Right cardiac atrium (tissue), 5 donors: ENCODE measurements around the gene CDC34. TPM values are rescaled to one million over a fixed set of nuclear protein-coding genes. Genes with fewer than 3 reads are reported as not detected.
A peak's percentile ranks its signal among the peaks of the same experiment; 100 is the strongest.

Experiments
- ATAC-seq, 2 donors: fragments of 200-7000 bp; cut with Tn5 transposase; one replicate each; pipeline versions ENCODE4 v1.8.0 to v1.9.1; 2020; ENCODE audit warnings: moderate library complexity in 2 of 2, mild to moderate bottlenecking in 1 of 2
- DNase-seq, 3 donors: peaks; one replicate each; pipeline ENCODE4 v3.0.0-alpha.2; 2020
- H3K27ac ChIP-seq: one replicate; pipeline ENCODE4 v1.5.1; 2013; ENCODE audit warnings: mild to moderate bottlenecking, low read length, control low read depth, moderate library complexity
- H3K27me3 ChIP-seq: one replicate; pipeline ENCODE4 v1.6.1; 2013; ENCODE audit not compliant: control insufficient read depth, insufficient read depth
- H3K4me1 ChIP-seq: one replicate; pipeline ENCODE4 v1.6.1; 2013; ENCODE audit warnings: low read length; ENCODE audit not compliant: control insufficient read depth, insufficient read depth
- H3K4me3 ChIP-seq: one replicate; pipeline ENCODE4 v1.5.1; 2013; ENCODE audit warnings: low read length, control low read depth
- H3K9me3 ChIP-seq: one replicate; pipeline ENCODE4 v1.6.1; 2013; ENCODE audit warnings: low read length; ENCODE audit not compliant: control insufficient read depth
- WGBS: extraction: QIAGEN DNeasy Blood & Tissue Kit; methylation state at CpG from one replicate; pipeline ENCODE4 v1.1.7; 2013; 5-methylcytosine and 5-hydroxymethylcytosine counted together
- intact Hi-C, 4 donors: fragments of 100-400 bp; cut with DNase I; formaldehyde crosslinking; loops; one replicate each; pipeline versions ENCODE4 v1.11.0 to v1.14.0; 2022 to 2023
- polyA plus RNA-seq: library from polyadenylated mRNA; stranded (reverse); fragments of 200-250 nt; gene quantifications from one replicate; pipeline ENCODE4 v1.2.3, GENCODE V29; 2013
- total RNA-seq, 4 donors: library from RNA; stranded (reverse); fragmentation: NEBNext Ultra II Directional; extraction: Animal tissue kit (Norgen Biotek cat#: 25700); gene quantifications; one replicate each; pipeline ENCODE4 v1.2.1, GENCODE V29; 2021
- donor health status: healthy with polysubstance abuse.
- donor health status: DM: no; HTN: yes; CAD: no.
- donor health status: DM: no; HTN: no; CAD: no.
- donor health status: DM: no; HTN: yes; CAD: no; lungs with severe emphysema.
- donor health status: DM: yes; HTN: yes; CAD: no.

CDC34 gene
- total and polyA plus RNA-seq, 5 donors, result 66.8 to 95.8 (median 75.9) TPM

DNA sequence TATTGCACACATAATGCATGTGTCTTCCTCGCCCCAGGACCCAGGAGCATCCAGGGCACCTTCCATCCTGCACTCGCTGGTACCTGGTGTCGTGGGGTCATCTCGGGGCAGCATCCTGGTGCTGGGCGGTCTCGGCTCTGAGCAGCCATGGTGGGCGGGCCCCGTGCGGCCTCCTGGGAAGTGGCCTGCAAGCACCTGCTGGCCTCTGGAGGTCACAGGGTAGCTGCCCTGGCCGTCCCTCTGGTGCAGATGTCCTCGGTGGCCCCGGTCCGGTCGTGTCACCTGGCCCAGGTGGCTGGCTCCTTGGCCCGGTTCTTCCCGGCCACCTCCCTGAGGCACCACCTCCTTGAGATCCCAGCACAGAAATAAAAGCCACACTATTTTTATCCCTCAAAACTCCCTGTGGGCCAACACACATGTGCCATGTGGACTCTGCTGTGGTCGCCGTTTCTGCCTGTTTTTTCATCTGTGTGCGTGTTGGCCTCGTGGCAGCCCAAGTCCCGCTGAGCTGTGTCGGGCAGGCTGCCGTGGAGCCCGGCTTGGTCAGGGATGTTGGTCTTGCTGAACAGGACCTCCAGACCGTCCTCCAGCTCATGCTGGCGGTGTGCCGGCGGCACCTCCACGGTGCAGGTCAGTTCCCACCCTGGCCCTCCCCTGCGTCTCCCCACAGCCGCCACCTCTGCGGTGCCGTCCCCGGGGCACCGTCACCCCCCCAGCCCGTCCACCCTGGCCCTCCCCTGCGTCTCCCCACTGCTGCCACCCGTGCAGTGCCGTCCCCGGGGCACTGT, 7.3 kb downstream of the CDC34 start:
- DNase-seq, result peak in 1 of 3 donors; percentile 70
- intact Hi-C loops, result no loop called here
- Histone ChIP-seq H3K4me3 (no peak overlapping the region), H3K4me1 (peaks cover 4% of the 10 kb centered on the region), H3K9me3 (no peaks in the 10 kb centered on the region), H3K27me3 (no peaks in the 10 kb centered on the region), H3K27ac (no peak overlapping the region)
- ATAC-seq, result no peak
- 87% methylated on average over 40 of the region's 40 CpGs for whole genome bisulfite sequencing

DNA sequence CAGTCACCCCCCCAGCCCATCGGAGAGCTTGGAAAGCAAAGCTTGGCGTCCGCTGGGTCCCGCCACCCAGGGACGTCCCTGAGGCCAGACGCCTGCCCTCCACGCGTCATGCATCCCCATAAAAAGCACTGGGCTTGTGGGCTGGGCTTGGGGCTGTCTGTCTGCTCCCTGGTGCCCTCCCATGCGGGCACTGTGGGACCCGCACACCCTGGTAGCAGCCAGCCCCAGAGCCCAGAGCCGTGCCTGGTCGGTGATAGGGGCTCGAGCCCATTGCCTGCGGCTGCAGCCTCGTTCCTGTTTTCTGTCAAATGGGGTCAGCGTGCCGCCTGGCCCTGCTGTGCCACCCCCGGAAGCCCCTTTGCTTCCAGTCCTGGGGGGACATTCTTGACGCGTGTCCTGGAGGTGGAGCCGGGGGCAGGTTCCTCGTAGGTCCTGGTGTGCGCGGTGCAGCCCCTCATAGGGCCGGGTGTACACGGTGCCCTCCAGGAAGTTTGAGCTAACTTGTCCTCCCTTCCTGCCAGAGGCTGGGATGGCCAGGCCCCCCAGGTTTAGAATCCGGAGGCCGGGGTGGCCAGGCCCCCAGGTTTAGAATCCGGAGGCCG, 8.0 kb downstream of the CDC34 start:
- H3K9me3 ChIP-seq, result no peaks in the 10 kb centered on the region
- ATAC-seq, result peak; percentile 9 to 44
- intact Hi-C loops, result no loop called here
- H3K27me3 ChIP-seq, result no peaks in the 10 kb centered on the region
- no peaks in the 10 kb centered on the region for H3K4me1 ChIP-seq
- H3K4me3 ChIP-seq, result no peak overlapping the region
- DNase-seq, result peak in 1 of 3 donors; percentile 53
- H3K27ac ChIP-seq, result no peak overlapping the region
- WGBS, result 89% methylated on average over 30 of the region's 30 CpGs

DNA sequence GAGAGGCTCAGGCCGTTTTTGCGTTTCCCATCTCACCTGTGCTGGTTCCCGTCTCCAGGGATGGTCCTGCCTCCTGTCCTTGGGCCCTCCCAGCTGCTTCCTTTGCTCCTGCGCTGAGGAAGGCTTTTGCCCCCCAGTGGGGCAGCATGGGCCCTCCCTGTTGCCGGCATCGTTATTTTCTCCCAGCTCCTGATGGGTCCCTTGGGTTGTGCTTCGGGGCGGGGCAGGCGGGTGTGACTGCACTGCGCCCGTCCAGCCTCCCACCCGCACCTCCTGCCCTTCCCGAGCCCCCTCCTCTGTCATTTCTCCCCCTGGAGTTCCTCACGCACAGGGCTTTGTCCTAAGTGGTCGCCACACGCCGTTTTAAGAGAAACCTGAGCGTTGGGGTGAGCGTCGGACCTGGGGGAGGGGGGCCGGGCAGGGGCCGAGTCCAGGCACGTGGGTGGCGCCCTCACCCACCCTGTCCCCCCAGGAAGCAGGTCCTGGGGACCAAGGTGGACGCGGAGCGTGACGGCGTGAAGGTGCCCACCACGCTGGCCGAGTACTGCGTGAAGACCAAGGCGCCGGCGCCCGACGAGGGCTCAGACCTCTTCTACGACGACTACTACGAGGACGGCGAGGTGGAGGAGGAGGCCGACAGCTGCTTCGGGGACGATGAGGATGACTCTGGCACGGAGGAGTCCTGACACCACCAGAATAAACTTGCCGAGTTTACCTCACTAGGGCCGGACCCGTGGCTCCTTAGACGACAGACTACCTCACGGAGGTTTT, 9.5 kb downstream of the CDC34 start:
- WGBS, result 91% methylated on average over 51 of the region's 51 CpGs
- Histone ChIP-seq H3K27me3 (no peaks in the 10 kb centered on the region), H3K27ac (no peak overlapping the region), H3K4me1 (no peaks in the 10 kb centered on the region), H3K9me3 (no peaks in the 10 kb centered on the region), H3K4me3 (no peak overlapping the region)
- DNase-seq (peak in 2 of 3 donors; percentile 53 to 66), ATAC-seq (no peak)
- intact Hi-C loops, result no loop called here

DNA sequence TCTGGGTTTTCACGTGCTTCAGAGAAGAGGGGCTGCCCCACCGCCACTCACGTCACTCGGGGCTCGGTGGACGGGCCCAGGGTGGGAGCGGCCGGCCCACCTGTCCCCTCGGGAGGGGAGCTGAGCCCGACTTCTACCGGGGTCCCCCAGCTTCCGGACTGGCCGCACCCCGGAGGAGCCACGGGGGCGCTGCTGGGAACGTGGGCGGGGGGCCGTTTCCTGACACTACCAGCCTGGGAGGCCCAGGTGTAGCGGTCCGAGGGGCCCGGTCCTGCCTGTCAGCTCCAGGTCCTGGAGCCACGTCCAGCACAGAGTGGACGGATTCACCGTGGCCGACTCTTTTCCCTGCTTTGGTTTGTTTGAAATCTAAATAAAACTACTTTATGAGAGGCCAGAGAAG, 10.1 kb downstream of the CDC34 start:
- DNase-seq, result peak in 2 of 3 donors; percentile 35 to 65
- H3K27me3 ChIP-seq, result no peaks in the 10 kb centered on the region
- no peaks in the 10 kb centered on the region for H3K9me3 ChIP-seq
- H3K27ac ChIP-seq, result no peak overlapping the region
- intact Hi-C loops, result no loop called here
- WGBS, result 91% methylated on average over 26 of the region's 26 CpGs
- no peaks in the 10 kb centered on the region for H3K4me1 ChIP-seq
- no peak overlapping the region for H3K4me3 ChIP-seq
- peak in 1 of 2 donors; percentile 11 for ATAC-seq

DNA sequence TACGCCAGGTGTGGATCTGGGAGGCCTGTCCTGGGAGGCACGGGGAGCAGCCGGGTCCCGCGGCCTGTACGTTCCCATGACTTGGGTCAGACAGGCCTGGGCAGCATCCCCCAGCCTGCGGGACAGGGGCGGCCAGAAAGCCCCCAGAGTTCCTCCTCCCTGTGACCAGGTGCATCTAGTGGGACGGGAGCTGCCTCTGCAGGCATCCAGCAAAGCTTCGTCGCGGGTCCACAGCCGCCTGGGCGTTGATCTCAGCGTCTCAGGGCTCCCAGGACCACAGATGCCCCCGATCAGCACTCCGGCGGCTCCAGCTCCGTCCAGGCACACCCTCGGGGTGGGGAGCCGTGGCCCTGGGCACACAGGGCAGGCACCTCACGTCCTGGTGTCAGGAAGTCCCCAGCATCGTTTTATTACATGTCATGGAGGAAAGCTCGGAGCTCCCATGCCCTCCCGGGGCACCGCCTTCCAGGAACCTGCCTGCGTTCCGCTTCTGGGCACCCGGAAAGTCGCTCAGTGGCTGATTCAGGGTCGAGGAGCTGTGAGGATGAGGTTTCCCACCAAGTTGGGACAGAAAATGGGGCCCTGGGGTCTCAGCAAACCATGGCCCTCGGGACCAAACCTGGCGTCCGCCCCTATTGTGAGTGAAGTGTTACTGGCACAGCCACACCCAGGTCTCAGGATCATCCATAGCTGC, 10.8 kb downstream of the CDC34 start:
- WGBS, result 92% methylated on average over 34 of the region's 34 CpGs
- ATAC-seq, result no peak
- peak in 1 of 3 donors; percentile 45 for DNase-seq
- Histone ChIP-seq H3K4me3 (no peak overlapping the region), H3K9me3 (no peaks in the 10 kb centered on the region), H3K27ac (no peak overlapping the region), H3K4me1 (no peaks in the 10 kb centered on the region), H3K27me3 (no peaks in the 10 kb centered on the region)
- intact Hi-C loops, result no loop called here

DNA sequence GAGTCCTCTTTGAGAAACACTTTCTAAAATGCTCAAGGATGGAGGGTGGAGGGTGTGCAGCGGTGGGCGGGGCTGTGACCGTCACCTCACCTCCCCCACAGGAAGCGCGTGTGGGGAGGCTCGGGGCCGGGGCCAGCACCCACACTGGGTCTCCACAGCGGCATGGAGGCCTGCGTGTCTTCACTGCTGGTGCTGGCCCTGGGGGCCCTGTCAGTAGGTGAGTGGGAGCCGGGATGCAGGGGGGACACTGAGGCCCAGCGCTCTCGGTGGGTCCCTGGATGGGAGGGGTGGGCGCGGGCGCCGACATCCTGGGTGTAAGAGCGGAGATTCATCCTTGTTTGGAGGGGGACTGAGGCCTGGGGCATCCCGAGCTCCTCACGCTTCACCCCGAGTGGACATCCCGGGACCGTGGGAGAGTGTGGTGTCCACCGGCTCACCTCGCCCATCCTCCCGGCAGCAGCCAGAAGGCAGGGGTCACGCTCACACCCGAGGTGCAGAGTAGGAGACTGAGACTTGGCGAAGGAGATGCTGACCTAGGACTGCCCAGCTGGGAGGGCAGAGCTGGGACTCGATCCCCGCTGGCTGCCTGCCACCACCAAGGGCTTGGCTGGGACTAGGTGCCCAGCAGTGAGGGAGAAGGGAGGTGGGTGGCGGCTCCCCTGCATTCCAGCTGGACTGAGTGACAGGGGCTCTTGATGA, 12.5 kb downstream of the CDC34 start, which contains the start of gene GZMM:
Gene GZMM (plus strand): TSS at position 144 of the 699 bp plus-strand sequence. CDS start 19 bp downstream, at position 163.
- Histone ChIP-seq H3K4me1 (no peaks in the 10 kb centered on the region), H3K4me3 (no peak within 1 kb of the TSS), H3K27me3 (no peaks in the 10 kb centered on the region), H3K27ac (no peak within 1 kb of the TSS), H3K9me3 (no peaks in the 10 kb centered on the region)
- ATAC-seq, result peak; percentile 21 to 24
- WGBS, result 57% methylated on average over 31 of the region's 31 CpGs
- intact Hi-C loops, result no loop called here
- peak in 2 of 3 donors; percentile 66 to 78 for DNase-seq

DNA sequence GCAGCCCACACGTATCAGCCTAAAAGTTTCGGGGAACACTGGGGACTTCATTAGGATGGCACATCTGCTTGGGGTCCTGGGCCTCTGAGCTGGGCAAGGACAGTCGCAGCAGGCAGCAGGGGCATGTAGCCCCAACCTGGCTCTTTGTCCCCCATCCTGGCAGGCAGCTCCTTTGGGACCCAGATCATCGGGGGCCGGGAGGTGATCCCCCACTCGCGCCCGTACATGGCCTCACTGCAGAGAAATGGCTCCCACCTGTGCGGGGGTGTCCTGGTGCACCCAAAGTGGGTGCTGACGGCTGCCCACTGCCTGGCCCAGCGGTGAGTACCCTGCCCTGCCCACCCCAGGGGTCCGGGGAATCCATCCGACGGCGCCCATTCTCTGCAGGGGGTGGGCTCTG, 15.6 kb downstream of the CDC34 start:
- WGBS, result 88% methylated on average over 15 of the region's 15 CpGs
- DNase-seq, result peak in 2 of 3 donors; percentile 18 to 57

DNA sequence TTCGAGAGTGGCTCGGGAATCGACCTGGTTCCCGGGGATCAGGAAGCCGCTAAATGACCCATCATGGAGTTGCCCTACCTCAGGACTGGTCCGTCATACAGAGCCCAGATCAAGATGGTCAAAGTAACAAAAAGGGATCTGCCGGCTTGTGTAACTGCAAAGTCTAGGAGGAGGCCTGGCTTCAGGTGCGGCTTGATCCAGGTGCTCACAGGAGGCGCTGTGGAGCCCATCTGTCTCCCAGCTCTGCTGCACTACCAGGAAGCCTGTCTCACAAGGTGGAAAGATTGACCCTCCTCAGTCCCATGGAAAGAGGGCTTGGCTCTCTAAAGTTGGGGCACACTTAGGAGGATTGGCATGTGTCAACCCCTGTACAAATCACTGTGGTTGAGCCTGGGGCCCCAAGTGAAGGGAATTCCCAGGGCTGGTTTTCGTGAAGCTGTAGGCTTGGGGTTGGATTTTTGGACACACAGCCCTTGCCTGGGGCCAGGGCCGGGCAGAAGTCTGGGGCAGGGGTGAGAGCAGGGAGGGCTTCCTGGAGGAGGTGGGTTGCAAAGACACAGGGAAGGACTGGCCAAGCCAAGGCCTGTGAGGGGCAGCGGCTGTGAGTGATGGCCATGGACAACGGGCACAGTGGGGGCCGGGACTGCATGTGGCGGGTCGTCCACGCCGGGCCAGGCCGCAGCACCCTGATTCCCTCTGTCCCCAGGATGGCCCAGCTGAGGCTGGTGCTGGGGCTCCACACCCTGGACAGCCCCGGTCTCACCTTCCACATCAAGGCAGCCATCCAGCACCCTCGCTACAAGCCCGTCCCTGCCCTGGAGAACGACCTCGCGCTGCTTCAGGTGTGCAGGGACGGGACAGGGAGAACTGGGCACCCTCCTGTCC, 16.5 kb downstream of the CDC34 start:
- no peak for ATAC-seq
- WGBS, result 90% methylated on average over 26 of the region's 26 CpGs
- intact Hi-C loops, result no loop called here
- no peak overlapping the region for H3K27ac ChIP-seq
- H3K27me3 ChIP-seq, result no peaks in the 10 kb centered on the region
- no peak overlapping the region for H3K4me3 ChIP-seq
- no peaks in the 10 kb centered on the region for H3K4me1 ChIP-seq
- no peaks in the 10 kb centered on the region for H3K9me3 ChIP-seq
- DNase-seq, result peak in 2 of 3 donors; percentile 43 to 52

More for the DNA sequence above, 15.6 kb downstream of the CDC34 start:
- no peak overlapping the region for H3K4me3 ChIP-seq
- H3K27ac ChIP-seq, result no peak overlapping the region
- intact Hi-C loops, result no loop called here
- H3K27me3 ChIP-seq, result no peaks in the 10 kb centered on the region
- H3K9me3 ChIP-seq, result no peaks in the 10 kb centered on the region
- no peak for ATAC-seq
- H3K4me1 ChIP-seq, result no peaks in the 10 kb centered on the region

DNA sequence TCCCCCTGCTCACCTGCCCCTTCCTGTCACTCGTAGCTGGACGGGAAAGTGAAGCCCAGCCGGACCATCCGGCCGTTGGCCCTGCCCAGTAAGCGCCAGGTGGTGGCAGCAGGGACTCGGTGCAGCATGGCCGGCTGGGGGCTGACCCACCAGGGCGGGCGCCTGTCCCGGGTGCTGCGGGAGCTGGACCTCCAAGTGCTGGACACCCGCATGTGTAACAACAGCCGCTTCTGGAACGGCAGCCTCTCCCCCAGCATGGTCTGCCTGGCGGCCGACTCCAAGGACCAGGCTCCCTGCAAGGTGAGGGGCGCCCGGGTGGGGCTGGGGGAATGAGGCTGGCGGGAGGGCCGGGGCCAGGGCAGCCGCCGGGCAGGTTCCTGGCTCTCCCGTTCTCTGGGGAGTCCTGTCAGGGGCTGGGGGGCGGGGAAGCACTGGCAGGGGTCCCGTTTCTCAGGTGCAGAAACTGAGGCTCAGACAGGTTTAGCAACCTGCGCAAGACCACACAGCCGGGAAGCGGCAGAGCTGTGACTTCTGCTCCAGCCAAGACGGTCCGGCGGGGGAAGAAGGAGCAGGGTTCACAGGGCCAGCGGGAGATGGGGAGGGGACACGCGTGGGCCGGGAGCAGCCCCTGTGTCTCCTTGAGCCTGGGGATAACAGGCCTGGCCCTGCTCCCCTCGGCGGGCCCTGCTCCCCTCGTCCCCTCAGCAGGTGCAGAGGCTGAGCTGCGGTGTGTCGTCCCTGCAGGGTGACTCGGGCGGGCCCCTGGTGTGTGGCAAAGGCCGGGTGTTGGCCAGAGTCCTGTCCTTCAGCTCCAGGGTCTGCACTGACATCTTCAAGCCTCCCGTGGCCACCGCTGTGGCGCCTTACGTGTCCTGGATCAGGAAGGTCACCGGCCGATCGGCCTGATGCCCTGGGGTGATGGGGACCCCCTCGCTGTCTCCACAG, 17.6 kb downstream of the CDC34 start:
- no peaks in the 10 kb centered on the region for H3K27me3 ChIP-seq
- H3K4me3 ChIP-seq, result no peak overlapping the region
- no peak overlapping the region for H3K27ac ChIP-seq
- ATAC-seq (no peak), DNase-seq (peak in 2 of 3 donors; percentile 51 to 63)
- WGBS, result 73% methylated on average over 52 of the region's 52 CpGs
- no peaks in the 10 kb centered on the region for H3K4me1 ChIP-seq
- H3K9me3 ChIP-seq, result no peaks in the 10 kb centered on the region
- intact Hi-C loops, result no loop called here
